HG02798 (cell line): Measurements from ENCODE around the gene HAL.
"Not testable (repeated sequence)": the region's sequence is repeated elsewhere in the genome, so short reads cannot be mapped to it uniquely, and the experiment has no call there.

Source experiments
- ATAC-seq: cut with Tn5 transposase; IDR thresholded peaks from one replicate; pipeline ENCODE4 v1.9.1; 2021; ENCODE audit warnings: mild to moderate bottlenecking; ENCODE audit not compliant: unreplicated experiment, poor library complexity

HAL gene

DNA sequence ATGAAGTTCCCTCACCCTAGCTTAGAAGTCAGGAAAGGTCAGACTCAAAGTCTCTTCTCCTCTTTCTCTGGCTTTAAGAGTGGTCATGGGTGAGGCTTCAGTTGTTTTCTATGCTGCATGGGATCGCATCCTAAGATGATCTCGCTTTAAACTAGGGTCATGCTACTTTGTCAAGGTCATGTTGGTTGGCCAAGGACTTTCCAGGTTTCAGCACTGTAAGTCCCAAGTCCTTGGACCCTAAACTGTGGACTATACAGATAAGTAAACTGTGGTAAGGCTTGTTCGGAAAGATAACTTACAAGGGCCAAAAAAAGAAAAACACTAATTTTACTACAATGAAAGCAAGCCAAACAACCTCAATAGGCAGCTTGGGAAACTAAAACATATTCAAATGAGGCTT lies 17.4 kb downstream of the HAL start:
- no peak for ATAC-seq

DNA sequence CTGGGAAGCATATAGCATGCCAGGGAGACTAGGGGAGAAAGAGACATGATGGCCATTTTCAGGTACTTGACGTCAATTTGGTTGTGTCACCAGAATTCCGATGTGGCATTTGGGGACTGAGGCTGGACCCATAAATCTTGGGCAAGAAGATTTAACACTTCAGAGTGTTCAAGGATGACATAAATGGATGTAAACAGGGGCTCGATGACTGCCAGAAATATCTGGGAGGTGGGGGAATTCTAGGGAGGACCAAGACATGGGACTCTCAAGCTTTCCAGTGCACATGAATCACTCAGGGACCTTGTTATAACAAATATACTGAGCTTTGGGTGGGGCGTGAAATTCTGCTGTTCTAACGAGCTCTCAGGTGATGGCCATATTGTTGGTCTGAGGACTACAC lies 17.8 kb downstream of the HAL start:
- no peak for ATAC-seq

DNA sequence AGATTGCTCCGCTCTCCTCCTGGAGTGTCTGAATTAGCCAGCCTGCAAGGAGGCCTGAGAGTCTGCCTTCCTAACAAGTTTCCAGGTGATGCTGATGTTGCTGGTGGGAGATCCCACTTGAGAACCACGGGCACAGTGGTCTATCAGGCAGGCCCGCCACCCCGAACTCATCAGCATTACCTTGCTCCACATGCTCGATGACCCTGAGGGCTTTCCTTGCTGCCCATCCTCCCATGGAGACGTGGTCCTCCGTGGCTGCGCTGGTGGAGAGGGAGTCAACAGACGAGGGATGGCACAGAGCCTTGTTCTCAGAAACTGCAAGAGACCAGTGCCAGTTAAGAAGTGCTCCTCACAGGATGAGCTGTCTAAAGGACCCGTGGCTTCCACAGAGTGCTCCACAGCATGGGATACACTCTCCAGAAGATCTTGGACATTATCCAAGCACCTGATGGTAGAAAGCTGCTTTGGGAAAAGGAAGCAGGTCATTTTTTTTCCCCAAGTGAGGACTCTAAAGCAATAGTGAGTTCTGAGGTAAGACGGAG lies 18.3 kb downstream of the HAL start:
- ATAC-seq = no peak

DNA sequence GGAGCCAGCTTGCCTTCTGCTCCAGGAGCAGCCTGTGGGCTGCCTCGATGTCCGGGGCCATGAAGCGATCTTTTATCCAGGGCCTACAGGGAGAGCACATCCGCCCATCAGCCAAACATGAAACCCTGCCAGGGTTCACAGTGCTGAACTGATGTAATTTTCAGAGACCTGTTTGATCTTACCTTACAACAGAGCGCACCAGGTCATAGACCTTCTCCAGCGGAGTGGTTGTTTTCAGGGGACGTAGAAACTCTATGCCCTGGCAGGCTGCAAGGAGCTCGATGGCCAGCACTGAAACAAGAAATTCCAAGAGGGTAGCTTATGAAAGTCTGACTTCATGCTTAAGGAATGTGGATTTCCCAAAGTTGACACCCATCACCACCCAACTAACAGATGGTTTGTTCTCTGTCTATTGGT lies 19.7 kb downstream of the HAL start:
- no peak for ATAC-seq

GRCh38 chr12:95975491-95975890 lies 20.7 kb downstream of the HAL start:
- ATAC-seq = no peak

DNA sequence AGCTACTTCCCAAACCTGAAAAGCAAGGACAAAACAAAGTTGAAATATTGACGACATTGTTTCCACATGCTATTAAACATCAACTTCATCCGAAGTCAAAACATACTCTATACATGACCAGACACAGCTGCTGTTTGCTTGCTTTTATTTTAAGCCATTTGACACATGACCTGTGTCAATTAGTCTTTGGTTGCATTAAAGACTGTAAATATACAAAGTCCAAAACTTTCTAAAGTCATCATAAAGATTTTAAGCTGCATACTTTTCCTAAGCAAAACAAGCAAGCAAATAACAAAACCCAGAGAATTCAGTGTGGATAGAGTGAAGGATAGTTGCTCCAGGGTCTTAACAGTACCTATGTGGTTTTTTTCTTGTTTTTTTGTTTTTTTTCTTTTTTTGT lies 21.8 kb downstream of the HAL start:
- no peak for ATAC-seq

GRCh38 chr12:95972832-95973456 lies 23.2 kb downstream of the HAL start:
- no peak for ATAC-seq

DNA sequence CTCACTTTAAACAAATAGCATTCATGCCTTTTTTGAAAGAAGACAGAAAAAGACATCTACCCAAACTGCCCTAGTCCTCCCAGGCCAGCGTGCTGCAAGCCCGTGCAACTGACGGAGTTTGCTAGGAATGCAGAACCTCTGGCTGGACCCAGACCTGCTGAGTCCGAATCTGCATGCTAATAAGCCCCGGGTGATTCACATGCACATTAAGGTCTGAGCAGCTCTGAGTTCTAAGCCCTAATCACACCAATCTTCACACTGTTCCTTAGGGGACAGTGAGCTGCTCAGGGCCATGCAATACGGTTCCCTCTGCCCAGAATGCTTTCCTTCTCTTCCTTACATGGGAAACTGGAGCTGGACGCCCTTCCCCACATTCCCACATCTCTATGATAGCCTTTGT lies 25.2 kb downstream of the HAL start:
- no peak for ATAC-seq

- ATAC-seq = not testable (repeated sequence)
Measured at GRCh38 chr12:95969116-95969515, 27.0 kb downstream of the HAL start.

- ATAC-seq = no peak
Measured at GRCh38 chr12:95967301-95967700, 28.8 kb downstream of the HAL start.

- ATAC-seq = no peak
Measured at GRCh38 chr12:95966287-95966870, 29.8 kb downstream of the HAL start.

DNA sequence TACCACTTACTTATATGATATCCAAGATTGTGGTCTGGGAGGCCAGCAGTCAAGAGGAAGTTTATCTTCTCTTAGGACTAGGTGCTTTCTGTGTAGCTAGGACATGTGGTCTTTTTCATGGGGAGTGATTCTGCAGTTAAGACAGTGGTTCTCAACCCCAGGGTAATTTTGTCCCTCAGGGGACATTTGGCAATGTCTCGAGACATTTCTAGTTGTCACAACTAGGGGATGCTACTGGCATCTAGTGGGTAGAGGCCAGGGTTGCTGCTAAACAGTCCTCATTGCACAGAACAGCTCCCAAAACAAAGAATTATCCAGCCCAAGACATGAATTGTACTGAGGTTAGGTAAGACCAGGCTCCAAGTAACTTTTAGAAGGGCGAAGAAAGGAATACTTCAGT lies 33.0 kb downstream of the HAL start:
- ATAC-seq = no peak

DNA sequence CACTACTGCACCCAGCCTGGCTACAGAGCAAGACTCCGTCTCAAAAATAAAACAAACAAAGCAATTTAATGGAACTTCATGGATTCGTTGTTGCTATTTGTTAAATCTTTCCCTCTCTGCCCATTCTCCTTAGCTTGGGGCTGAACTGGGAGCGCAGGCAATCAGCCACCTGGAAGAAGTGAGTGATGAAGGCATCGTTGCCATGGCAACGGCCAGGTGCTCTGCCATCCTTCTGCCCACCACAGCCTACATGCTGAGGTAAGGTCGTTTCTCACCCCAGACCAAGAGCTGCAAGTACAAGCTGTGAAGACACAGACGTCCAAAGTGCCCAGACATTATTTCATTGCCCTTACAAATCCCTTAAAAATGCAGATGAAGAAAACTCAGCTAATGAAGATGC lies 33.9 kb downstream of the HAL start:
- no peak for ATAC-seq

DNA sequence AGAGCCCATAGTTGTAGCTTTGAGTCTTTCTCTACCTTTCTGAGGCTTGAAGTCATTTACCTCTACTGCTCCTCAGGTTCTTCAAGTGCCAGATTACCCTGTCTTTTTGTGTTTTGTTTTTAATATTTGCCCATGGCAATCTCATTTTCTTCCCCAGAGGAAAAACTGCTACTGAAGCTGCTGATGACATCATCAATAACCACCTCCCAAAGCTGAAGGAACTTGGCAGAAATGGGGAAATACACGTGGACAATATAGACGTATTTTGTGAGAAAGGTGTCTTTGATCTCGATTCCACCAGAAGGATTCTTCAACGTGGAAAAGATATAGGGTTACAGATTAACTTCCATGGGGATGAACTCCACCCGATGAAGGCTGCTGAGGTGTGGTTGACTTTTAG lies 35.9 kb downstream of the HAL start:
- ATAC-seq = no peak

DNA sequence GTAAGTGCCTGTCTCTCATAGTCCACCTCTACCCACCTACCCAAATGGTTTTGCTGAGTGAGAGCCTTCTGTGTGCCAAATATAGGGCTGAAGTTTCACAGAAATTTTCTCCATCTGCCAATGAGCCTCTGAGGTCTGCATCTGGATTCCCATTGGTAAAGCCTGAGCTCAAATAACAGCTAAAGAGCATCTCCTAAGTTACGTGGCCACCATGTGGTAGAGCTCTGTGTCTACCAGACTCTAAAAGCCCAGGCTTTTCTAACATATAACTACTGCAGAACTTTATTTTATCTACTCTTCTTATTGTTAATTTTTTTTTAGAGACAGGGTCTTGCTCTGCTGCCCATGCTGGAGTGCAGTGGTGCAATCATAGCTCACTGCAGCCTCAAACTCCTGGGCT lies 37.0 kb downstream of the HAL start:
- no peak for ATAC-seq

DNA sequence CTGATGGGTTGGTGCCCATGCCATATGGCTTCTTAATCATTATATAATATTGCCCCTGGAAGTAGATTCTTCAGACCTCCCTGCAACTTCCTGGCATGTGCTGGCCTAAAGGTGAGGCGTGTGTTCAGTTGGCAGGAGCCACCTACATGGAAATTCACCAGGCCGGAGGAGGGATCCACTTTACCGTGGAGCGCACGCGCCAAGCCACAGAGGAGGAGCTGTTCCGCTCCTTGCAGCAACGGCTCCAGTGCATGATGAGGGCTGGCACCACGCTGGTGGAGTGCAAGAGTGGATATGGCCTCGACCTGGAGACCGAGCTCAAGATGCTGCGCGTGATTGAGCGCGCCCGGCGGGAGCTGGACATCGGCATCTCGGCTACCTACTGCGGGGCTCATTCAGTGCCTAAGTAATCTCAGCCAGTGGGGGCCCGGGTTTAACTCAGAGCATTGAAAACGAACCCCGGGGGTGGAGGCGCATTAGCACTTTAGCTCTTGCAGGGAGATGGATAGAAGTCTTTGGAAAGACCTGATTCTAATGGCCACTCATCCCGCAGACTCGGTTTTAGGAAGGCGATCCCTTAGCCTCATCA lies 39.5 kb downstream of the HAL start:
- no peak for ATAC-seq

GRCh38 chr12:95955549-95956159 lies 40.5 kb downstream of the HAL start:
- no peak for ATAC-seq

DNA sequence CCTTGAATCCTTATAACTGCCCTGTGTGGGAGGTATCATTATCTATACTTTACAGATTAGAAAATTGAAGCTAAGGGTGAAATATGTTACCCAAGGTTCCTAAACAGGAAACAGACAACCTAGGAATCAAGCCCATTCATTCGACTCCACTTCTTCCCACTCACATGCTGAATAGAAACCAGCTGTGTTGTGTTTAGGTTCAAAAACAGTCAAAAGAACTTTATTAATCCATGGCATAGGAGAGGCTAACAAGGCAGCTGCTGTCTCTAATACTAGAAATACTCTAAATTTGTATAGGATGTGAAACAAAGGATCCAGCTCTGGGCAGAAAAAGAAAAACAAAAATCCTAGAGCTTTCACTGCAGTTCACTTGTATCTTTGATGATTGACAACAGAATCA lies 43.1 kb downstream of the HAL start:
- no peak for ATAC-seq

- ATAC-seq = no peak
Measured at GRCh38 chr12:95951515-95951914, 44.6 kb downstream of the HAL start.

GRCh38 chr12:95949477-95950206 lies 46.5 kb downstream of the HAL start:
- ATAC-seq = no peak
